K562 (cell line): ENCODE results near the gene PATL2. TPM values are rescaled to one million over a fixed set of nuclear protein-coding genes. Genes with fewer than 3 reads are reported as not detected.

Experiments used
- CSDE1 ChIP-seq, 2 experiments: fragments of 450-650 bp; IDR thresholded peaks; 2 replicates each; pipeline ENCODE4 v1.6.1; 2016; ENCODE audit warnings: mild to moderate bottlenecking in 1 of 2
- ETV6 ChIP-seq, 3 experiments: fragments of 150-350 bp in 1 of 3; sonication (generic) in 1 of 3; formaldehyde crosslinking in 1 of 3; IDR thresholded peaks; 2 replicates each; pipeline versions ENCODE4 v1.6.1 to v1.8.0; 2014 to 2022; ENCODE audit warnings: borderline replicate concordance in 2 of 3, low read depth in 2 of 3, antibody characterized with exemption in 1 of 3, low read length in 1 of 3, mild to moderate bottlenecking in 1 of 3, missing genetic modification reagents in 1 of 3
- GABPA ChIP-seq: fragments of 200-800 bp; sonication (Bioruptor generic); conservative IDR thresholded peaks from 2 replicates; pipeline ENCODE4 v1.6.1; 2016; ENCODE audit warnings: low read depth, missing genetic modification characterization, missing compliant biosample characterization
- HDAC2 ChIP-seq: fragments of 450-650 bp; IDR thresholded peaks from 2 replicates; pipeline ENCODE4 v1.6.1; 2016; ENCODE audit warnings: mild to moderate bottlenecking
- HDAC8 ChIP-seq: fragments of 450-650 bp; IDR thresholded peaks from 2 replicates; pipeline ENCODE4 v1.6.1; 2016; ENCODE audit warnings: mild to moderate bottlenecking, missing genetic modification characterization, moderate library complexity, missing compliant biosample characterization
- HDGF ChIP-seq: fragments of 450-650 bp; IDR thresholded peaks from 2 replicates; pipeline ENCODE4 v1.6.1; 2016
- KAT8 ChIP-seq: fragments of 450-650 bp; IDR thresholded peaks from 2 replicates; pipeline ENCODE4 v1.6.1; 2016; ENCODE audit warnings: low read depth, mild to moderate bottlenecking
- KHSRP ChIP-seq: fragments of 450-650 bp; IDR thresholded peaks from 2 replicates; pipeline ENCODE4 v1.6.1; 2017
- KLF6 ChIP-seq: fragments of 250-450 bp; sonication (Bioruptor Pico); IDR thresholded peaks from 2 replicates; pipeline ENCODE4 v1.4.0; 2020; ENCODE audit warnings: mild to moderate bottlenecking, moderate library complexity, borderline replicate concordance
- MEIS2 ChIP-seq: fragments of 450-650 bp; IDR thresholded peaks from 2 replicates; pipeline ENCODE4 v1.6.1; 2014; ENCODE audit warnings: mild to moderate bottlenecking; ENCODE audit not compliant: partially characterized antibody
- MYBL2 ChIP-seq, 2 experiments: fragments of 450-650 bp in 1 of 2; sonication (generic) in 1 of 2; formaldehyde crosslinking in 1 of 2; IDR thresholded peaks; 2 replicates each; pipeline versions ENCODE4 v1.6.1 to v1.8.1; 2017 to 2022; ENCODE audit warnings: borderline replicate concordance in 1 of 2, inconsistent platforms in 1 of 2, low read depth in 1 of 2, mild to moderate bottlenecking in 1 of 2, missing genetic modification reagents in 1 of 2, moderate library complexity in 1 of 2
- NFXL1 ChIP-seq: fragments of 450-650 bp; formaldehyde crosslinking; IDR thresholded peaks from 2 replicates; pipeline ENCODE4 v1.4.0; 2021; ENCODE audit warnings: mild to moderate bottlenecking
- NR1H2 ChIP-seq: sonication (generic); formaldehyde crosslinking; IDR thresholded peaks from 2 replicates; pipeline ENCODE4 v1.4.0; 2020; ENCODE audit warnings: mild to moderate bottlenecking, missing genetic modification reagents
- PML ChIP-seq: IDR thresholded peaks from 2 replicates; pipeline ENCODE4 v1.6.1; 2012; ENCODE audit warnings: low read length, inconsistent platforms
- SREBF2 ChIP-seq: sonication (generic); formaldehyde crosslinking; IDR thresholded peaks from 2 replicates; pipeline ENCODE4 v1.4.0; 2020; ENCODE audit warnings: mild to moderate bottlenecking, missing genetic modification reagents
- SRSF9 ChIP-seq: fragments of 200-400 bp; formaldehyde crosslinking; IDR thresholded peaks from 2 replicates; pipeline ENCODE4 v1.6.1; 2017; ENCODE audit warnings: low read depth, low read length, borderline replicate concordance
- TAF1 ChIP-seq: IDR thresholded peaks from 2 replicates; pipeline ENCODE4 v1.6.1; 2011; ENCODE audit warnings: mild to moderate bottlenecking, low read length, moderate library complexity; ENCODE audit not compliant: insufficient read depth, control insufficient read depth, severe bottlenecking; ENCODE audit errors: extremely low read depth
- ZFP1 ChIP-seq: fragments of 450-650 bp; formaldehyde crosslinking; IDR thresholded peaks from 2 replicates; pipeline ENCODE4 v1.4.0; 2020; ENCODE audit warnings: mild to moderate bottlenecking, mixed read lengths
- polyA plus RNA-seq, 8 experiments: library from polyadenylated mRNA; depleted of rRNA in 4 of 8; stranded (reverse) in 5 of 8; unstranded in 3 of 8; fragments of >200 nt; fragmentation: Nextera tagmentation in 2 of 8; fragmentation: Illumina TruSeq in 1 of 8; extraction: Ambion mirVana in 2 of 8; extraction: Trizol in 1 of 8; gene quantifications; 2 replicates each; pipeline versions ENCODE4 v1.2.1 to v1.2.3, GENCODE V29; 2011 to 2014; ENCODE audit warnings: inconsistent platforms in 1 of 8, missing spikeins in 1 of 8
- total RNA-seq, 7 experiments: library from RNA; depleted of rRNA in 6 of 7; stranded (reverse); fragments of >200 nt in 6 of 7; fragmentation: Illumina TruSeq in 2 of 7; extraction: Trizol in 2 of 7; gene quantifications; 2 replicates each; pipeline versions ENCODE4 v1.2.1 to v1.2.3, GENCODE V29; 2011 to 2021; ENCODE audit warnings: low replicate concordance in 1 of 7
- TF ChIP-seq, protein P1 (sequence below): fragments of 450-650 bp; IDR thresholded peaks from 2 replicates; pipeline ENCODE4 v1.7.1; 2018; ENCODE audit warnings: mild to moderate bottlenecking, low read depth; ENCODE audit not compliant: partially characterized antibody
- TF ChIP-seq, protein P2 (sequence below): sonication (generic); formaldehyde crosslinking; IDR thresholded peaks from 2 replicates; pipeline ENCODE4 v1.8.1; 2023; ENCODE audit warnings: mild to moderate bottlenecking, missing genetic modification reagents
- TF ChIP-seq, protein P3 (sequence below): fragments of 450-650 bp; formaldehyde crosslinking; IDR thresholded peaks from 2 replicates; pipeline ENCODE4 v1.4.0; 2022; ENCODE audit warnings: missing genetic modification characterization

PATL2 gene
- total and polyA plus RNA-seq, 9 of the 15 experiments (the other 6 are each of a cell fraction or from before 2014, with no cell fraction given) = 0.42 to 1.1 (median 0.86) TPM

DNA sequence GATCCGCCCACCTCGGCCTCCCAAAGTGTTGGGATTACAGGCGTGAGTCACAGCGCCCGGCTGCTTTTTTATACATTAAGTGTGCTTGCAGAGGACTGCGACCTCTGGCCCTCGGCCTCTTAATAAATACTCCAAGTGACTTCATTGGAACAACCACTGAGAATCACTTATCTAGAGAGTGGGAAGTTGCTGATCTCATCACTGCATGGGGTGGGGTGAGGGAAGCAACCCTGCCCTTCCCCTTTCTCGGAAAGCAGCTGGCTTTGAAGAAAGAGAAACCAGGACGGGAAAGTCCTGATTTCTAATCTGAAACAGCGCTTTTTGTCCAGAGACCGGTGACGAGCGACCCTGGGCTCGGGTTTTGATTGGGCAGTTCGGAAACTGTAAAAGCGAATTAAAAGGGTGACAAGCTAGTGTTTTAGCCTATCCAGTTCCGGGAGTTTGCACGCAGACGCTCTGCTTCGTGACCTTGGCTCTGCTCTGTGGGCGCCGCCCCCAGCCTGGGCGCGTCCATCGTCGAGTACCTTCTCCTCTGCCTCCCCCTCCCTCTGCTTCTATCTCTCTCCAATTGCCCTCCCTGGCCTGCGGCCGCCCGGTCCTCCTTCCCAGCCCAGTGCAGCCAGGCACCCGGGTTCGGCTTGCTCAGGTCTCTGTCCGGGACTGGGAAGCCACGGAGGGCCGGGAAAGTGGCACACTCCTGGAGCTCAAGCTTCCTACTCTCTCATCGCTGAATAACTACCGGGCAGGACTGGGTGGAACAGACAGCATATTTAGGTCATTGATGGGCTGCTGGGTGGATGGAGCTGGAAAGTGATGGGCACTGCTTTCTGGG, 17.7 kb upstream of the PATL2 start (continued):
- TF ChIP-seq, protein P1, sequence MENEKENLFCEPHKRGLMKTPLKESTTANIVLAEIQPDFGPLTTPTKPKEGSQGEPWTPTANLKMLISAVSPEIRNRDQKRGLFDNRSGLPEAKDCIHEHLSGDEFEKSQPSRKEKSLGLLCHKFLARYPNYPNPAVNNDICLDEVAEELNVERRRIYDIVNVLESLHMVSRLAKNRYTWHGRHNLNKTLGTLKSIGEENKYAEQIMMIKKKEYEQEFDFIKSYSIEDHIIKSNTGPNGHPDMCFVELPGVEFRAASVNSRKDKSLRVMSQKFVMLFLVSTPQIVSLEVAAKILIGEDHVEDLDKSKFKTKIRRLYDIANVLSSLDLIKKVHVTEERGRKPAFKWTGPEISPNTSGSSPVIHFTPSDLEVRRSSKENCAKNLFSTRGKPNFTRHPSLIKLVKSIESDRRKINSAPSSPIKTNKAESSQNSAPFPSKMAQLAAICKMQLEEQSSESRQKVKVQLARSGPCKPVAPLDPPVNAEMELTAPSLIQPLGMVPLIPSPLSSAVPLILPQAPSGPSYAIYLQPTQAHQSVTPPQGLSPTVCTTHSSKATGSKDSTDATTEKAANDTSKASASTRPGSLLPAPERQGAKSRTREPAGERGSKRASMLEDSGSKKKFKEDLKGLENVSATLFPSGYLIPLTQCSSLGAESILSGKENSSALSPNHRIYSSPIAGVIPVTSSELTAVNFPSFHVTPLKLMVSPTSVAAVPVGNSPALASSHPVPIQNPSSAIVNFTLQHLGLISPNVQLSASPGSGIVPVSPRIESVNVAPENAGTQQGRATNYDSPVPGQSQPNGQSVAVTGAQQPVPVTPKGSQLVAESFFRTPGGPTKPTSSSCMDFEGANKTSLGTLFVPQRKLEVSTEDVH = no peak
- TF ChIP-seq KLF6 (CRISPR knock-in tag) = no peak
- TF ChIP-seq TAF1 = no peak
- TF ChIP-seq CSDE1 (IDR thresholded peaks at IDR 0.05) = no peak
- peak; percentile 71 for TF ChIP-seq MEIS2
- peak; percentile 65; the same call in 1 of the 2 replicates for TF ChIP-seq PML
- peak; percentile 63 for TF ChIP-seq MYBL2 (IDR thresholded peaks at IDR 0.05; ENCODE audit: low read depth)
- TF ChIP-seq MYBL2 (CRISPR knock-in tag; IDR thresholded peaks at IDR 0.05; ENCODE audit: borderline replicate concordance) = no peak
- no peak for TF ChIP-seq NFXL1
- TF ChIP-seq KHSRP = no peak
- no peak for TF ChIP-seq SREBF2 (CRISPR knock-in tag)
- TF ChIP-seq GABPA (tag) = 0 out of 2 replicates have a peak, but pooled peaks have one; percentile 27
- TF ChIP-seq HDAC8 = no peak
- TF ChIP-seq, protein P2, sequence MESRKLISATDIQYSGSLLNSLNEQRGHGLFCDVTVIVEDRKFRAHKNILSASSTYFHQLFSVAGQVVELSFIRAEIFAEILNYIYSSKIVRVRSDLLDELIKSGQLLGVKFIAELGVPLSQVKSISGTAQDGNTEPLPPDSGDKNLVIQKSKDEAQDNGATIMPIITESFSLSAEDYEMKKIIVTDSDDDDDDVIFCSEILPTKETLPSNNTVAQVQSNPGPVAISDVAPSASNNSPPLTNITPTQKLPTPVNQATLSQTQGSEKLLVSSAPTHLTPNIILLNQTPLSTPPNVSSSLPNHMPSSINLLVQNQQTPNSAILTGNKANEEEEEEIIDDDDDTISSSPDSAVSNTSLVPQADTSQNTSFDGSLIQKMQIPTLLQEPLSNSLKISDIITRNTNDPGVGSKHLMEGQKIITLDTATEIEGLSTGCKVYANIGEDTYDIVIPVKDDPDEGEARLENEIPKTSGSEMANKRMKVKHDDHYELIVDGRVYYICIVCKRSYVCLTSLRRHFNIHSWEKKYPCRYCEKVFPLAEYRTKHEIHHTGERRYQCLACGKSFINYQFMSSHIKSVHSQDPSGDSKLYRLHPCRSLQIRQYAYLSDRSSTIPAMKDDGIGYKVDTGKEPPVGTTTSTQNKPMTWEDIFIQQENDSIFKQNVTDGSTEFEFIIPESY = no peak
- no peak for TF ChIP-seq SRSF9
- TF ChIP-seq, protein P3, sequence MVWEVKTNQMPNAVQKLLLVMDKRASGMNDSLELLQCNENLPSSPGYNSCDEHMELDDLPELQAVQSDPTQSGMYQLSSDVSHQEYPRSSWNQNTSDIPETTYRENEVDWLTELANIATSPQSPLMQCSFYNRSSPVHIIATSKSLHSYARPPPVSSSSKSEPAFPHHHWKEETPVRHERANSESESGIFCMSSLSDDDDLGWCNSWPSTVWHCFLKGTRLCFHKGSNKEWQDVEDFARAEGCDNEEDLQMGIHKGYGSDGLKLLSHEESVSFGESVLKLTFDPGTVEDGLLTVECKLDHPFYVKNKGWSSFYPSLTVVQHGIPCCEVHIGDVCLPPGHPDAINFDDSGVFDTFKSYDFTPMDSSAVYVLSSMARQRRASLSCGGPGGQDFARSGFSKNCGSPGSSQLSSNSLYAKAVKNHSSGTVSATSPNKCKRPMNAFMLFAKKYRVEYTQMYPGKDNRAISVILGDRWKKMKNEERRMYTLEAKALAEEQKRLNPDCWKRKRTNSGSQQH (CRISPR knock-in tag) = no peak
- TF ChIP-seq HDAC2 = peak; percentile 96; the same call in 1 of the 2 replicates
- TF ChIP-seq KAT8 = no peak
- no peak for TF ChIP-seq NR1H2 (CRISPR knock-in tag)
- peak in 1 of 2 experiments; percentile 90; a peak in 2 of 4 replicates for TF ChIP-seq ETV6 (IDR thresholded peaks at IDR 0.05; ENCODE audit: borderline replicate concordance in 1 of 2, low read depth in 2 of 2, low read length in 1 of 2)
- no peak for TF ChIP-seq ETV6 (CRISPR knock-in tag; IDR thresholded peaks at IDR 0.05; ENCODE audit: borderline replicate concordance)
- no peak for TF ChIP-seq ZFP1 (CRISPR knock-in tag)
- no peak for TF ChIP-seq HDGF
